Measurements from ENCODE around the gene CARD16. TPM values are rescaled to one million over a fixed set of nuclear protein-coding genes. Genes with fewer than 3 reads are reported as not detected.

The CARD16 gene
- total and polyA plus RNA-seq, 2 donors from 2014 or later = 16.2 to 24.4 TPM

GRCh38 chr11:104997288-104997687 lies 47.8 kb downstream of the CARD16 start:
- DNase-seq = no peak

GRCh38 chr11:104995001-104995408 lies 50.1 kb downstream of the CARD16 start:
- Histone ChIP-seq H3K4me3 (ENCODE audit: low read length in 3 of 3) (no peak overlapping the region), H3K36me3 (ENCODE audit: control insufficient read depth in 2 of 3, insufficient read depth in 3 of 3, low read length in 3 of 3) (no peaks in the 10 kb centered on the region), H3K27ac (ENCODE audit: low read depth in 2 of 2, low read length in 2 of 2) (no peak overlapping the region), H3K27me3 (ENCODE audit: control insufficient read depth, insufficient read depth, low read length) (no peaks in the 10 kb centered on the region), H3K9me3 (ENCODE audit: control insufficient read depth in 2 of 3, insufficient read depth in 1 of 3, low read length in 3 of 3) (no peaks in the 10 kb centered on the region), H3K4me1 (ENCODE audit: control insufficient read depth in 2 of 3, insufficient read depth in 2 of 3, low read depth in 1 of 3, low read length in 3 of 3) (no peaks in the 10 kb centered on the region), H3K9ac (ENCODE audit: low read length in 3 of 3) (no peak overlapping the region)
- peak in 2 of 5 donors; percentile 36 to 47 for DNase-seq
- FAIRE-seq = no peak
- TF ChIP-seq CTCF (IDR thresholded peaks at IDR 0.05; ENCODE audit: borderline replicate concordance, extremely low read depth, insufficient read depth) = no peak
- intact Hi-C loops (cut with DNase I) = no loop called here

More at GRCh38 chr11:104997288-104997687, 47.8 kb downstream of the CARD16 start:
- no peak for TF ChIP-seq CTCF (IDR thresholded peaks at IDR 0.05; ENCODE audit: borderline replicate concordance, extremely low read depth, insufficient read depth)
- Histone ChIP-seq H3K27me3 (ENCODE audit: control insufficient read depth, insufficient read depth, low read length) (no peaks in the 10 kb centered on the region), H3K9ac (ENCODE audit: low read length in 3 of 3) (no peak overlapping the region), H3K27ac (ENCODE audit: low read depth in 2 of 2, low read length in 2 of 2) (no peak overlapping the region), H3K4me3 (ENCODE audit: low read length in 3 of 3) (no peak overlapping the region), H3K4me1 (ENCODE audit: control insufficient read depth in 2 of 3, insufficient read depth in 2 of 3, low read depth in 1 of 3, low read length in 3 of 3) (no peaks in the 10 kb centered on the region), H3K36me3 (ENCODE audit: control insufficient read depth in 2 of 3, insufficient read depth in 3 of 3, low read length in 3 of 3) (no peaks in the 10 kb centered on the region), H3K9me3 (ENCODE audit: control insufficient read depth in 2 of 3, insufficient read depth in 1 of 3, low read length in 3 of 3) (no peaks in the 10 kb centered on the region)
- intact Hi-C loops (cut with DNase I) = no loop called here
- FAIRE-seq = no peak

- no peaks in the 10 kb centered on the region for H3K27me3 ChIP-seq (ENCODE audit: control insufficient read depth, insufficient read depth, low read length)
- no peak for TF ChIP-seq CTCF (IDR thresholded peaks at IDR 0.05; ENCODE audit: borderline replicate concordance, extremely low read depth, insufficient read depth)
- FAIRE-seq (no peak), DNase-seq (no peak)
- H3K9me3 ChIP-seq (ENCODE audit: control insufficient read depth in 2 of 3, insufficient read depth in 1 of 3, low read length in 3 of 3) = peaks cover 0 to 3% (median 3%) of the 10 kb centered on the region in 3 donors
- no peak overlapping the region for H3K4me3 ChIP-seq (ENCODE audit: low read length in 3 of 3)
- no peak overlapping the region for H3K27ac ChIP-seq (ENCODE audit: low read depth in 2 of 2, low read length in 2 of 2)
- H3K9ac ChIP-seq (ENCODE audit: low read length in 3 of 3) = no peak overlapping the region
- no peaks in the 10 kb centered on the region for H3K36me3 ChIP-seq (ENCODE audit: control insufficient read depth in 2 of 3, insufficient read depth in 3 of 3, low read length in 3 of 3)
- H3K4me1 ChIP-seq (ENCODE audit: control insufficient read depth in 2 of 3, insufficient read depth in 2 of 3, low read depth in 1 of 3, low read length in 3 of 3) = no peaks in the 10 kb centered on the region
- intact Hi-C loops (cut with DNase I) = no loop called here
These were observed 52.4 kb downstream of the CARD16 start for GRCh38 chr11:104992781-104993180.

- Histone ChIP-seq H3K9me3 (ENCODE audit: control insufficient read depth in 2 of 3, insufficient read depth in 1 of 3, low read length in 3 of 3) (peaks cover 0 to 3% (median 3%) of the 10 kb centered on the region in 3 donors), H3K4me1 (ENCODE audit: control insufficient read depth in 2 of 3, insufficient read depth in 2 of 3, low read depth in 1 of 3, low read length in 3 of 3) (no peaks in the 10 kb centered on the region), H3K9ac (ENCODE audit: low read length in 3 of 3) (no peak overlapping the region), H3K4me3 (ENCODE audit: low read length in 3 of 3) (no peak overlapping the region), H3K36me3 (ENCODE audit: control insufficient read depth in 2 of 3, insufficient read depth in 3 of 3, low read length in 3 of 3) (no peaks in the 10 kb centered on the region), H3K27ac (ENCODE audit: low read depth in 2 of 2, low read length in 2 of 2) (no peak overlapping the region), H3K27me3 (ENCODE audit: control insufficient read depth, insufficient read depth, low read length) (no peaks in the 10 kb centered on the region)
- intact Hi-C loops (cut with DNase I) = no loop called here
- DNase-seq (no peak), FAIRE-seq (no peak)
- TF ChIP-seq CTCF (IDR thresholded peaks at IDR 0.05; ENCODE audit: borderline replicate concordance, extremely low read depth, insufficient read depth) = no peak
These were observed 53.1 kb downstream of the CARD16 start for GRCh38 chr11:104991994-104992393.

Data from kidney (tissue), 14 donors.